ENCODE data around the gene RAB3A. TPM values are rescaled to one million over a fixed set of nuclear protein-coding genes. Genes with fewer than 3 reads are reported as not detected.

The RAB3A gene
- total and polyA plus RNA-seq, 5 experiments from 2014 or later = 1.3 to 3.8 (median 2.3) TPM

- POLR2A ChIA-PET = interaction anchor here (0.6 to 3.1 kb wide), 15 partner anchors 9 to 152 kb away, joined by 3 to 39 read pairs (median 6); partner anchors contain the start of genes ARRDC2, IL12RB1, JUND and MAST3
- H3K27me3 Mint-ChIP-seq = no peaks in the 10 kb centered on the region
- DNase-seq (peak; percentile 98 to 100 (median 100)), ATAC-seq (peak; percentile 86 to 88)
- H3K36me3 Mint-ChIP-seq = peaks cover 0 to 15% (median 0%) of the 10 kb centered on the region in 3 donors
- H3K9me3 Mint-ChIP-seq = no peaks in the 10 kb centered on the region
- peak within 1 kb of the TSS; percentile 93 to 99 (median 96) for H3K27ac Mint-ChIP-seq
- H3K4me1 Mint-ChIP-seq = peaks cover 15 to 31% (median 26%) of the 10 kb centered on the region in 4 donors
- H3K4me3 Mint-ChIP-seq = peak within 1 kb of the TSS; percentile 83 to 97 (median 93)
These were observed 50.9 kb downstream of the RAB3A start, which contains the start of gene PIK3R2 for GRCh38 chr19:18152817-18153555. TSS of gene PIK3R2 (plus strand) at chr19:18153163. CDS start at chr19:18155880, 2,717 bp downstream.

GRCh38 chr19:18152442-18152816 lies 51.4 kb downstream of the RAB3A start:
- Mint-ChIP-seq H3K9me3 (no peaks in the 10 kb centered on the region), H3K4me3 (peak overlapping the region; percentile 83 to 97 (median 93)), H3K27ac (peak overlapping the region; percentile 93 to 99 (median 96)), H3K4me1 (peaks cover 15 to 31% (median 26%) of the 10 kb centered on the region in 4 donors), H3K36me3 (peaks cover 0 to 20% (median 0%) of the 10 kb centered on the region in 3 donors), H3K27me3 (no peaks in the 10 kb centered on the region)
- POLR2A ChIA-PET = interaction anchor here (0.6 to 3.1 kb wide), 18 partner anchors 9 to 152 kb away, joined by 3 to 39 read pairs (median 5); partner anchors contain the start of genes ARRDC2, IL12RB1, JUND and MAST3
- ATAC-seq (peak; percentile 70 to 72), DNase-seq (peak; percentile 95 to 100 (median 97))

- peaks cover 18 to 32% (median 20%) of the 10 kb centered on the region in 4 donors for H3K4me1 Mint-ChIP-seq
- DNase-seq = peak in 1 of 10 donors; percentile 62
- no peaks in the 10 kb centered on the region for H3K27me3 Mint-ChIP-seq
- peak overlapping the region in 9 of 10 donors; percentile 93 to 99 (median 96) for H3K27ac Mint-ChIP-seq
- ATAC-seq = no peak
- H3K36me3 Mint-ChIP-seq = peaks cover 0 to 30% (median 1%) of the 10 kb centered on the region in 3 donors
- peak overlapping the region; percentile 83 to 97 (median 93) for H3K4me3 Mint-ChIP-seq
- POLR2A ChIA-PET = interaction anchor here (0.6 to 3.1 kb wide), 16 partner anchors 9 to 154 kb away, joined by 3 to 39 read pairs (median 5); partner anchors contain the start of genes IL12RB1, JUND and RAB3A
- H3K9me3 Mint-ChIP-seq = no peaks in the 10 kb centered on the region
These were observed 52.8 kb downstream of the RAB3A start for GRCh38 chr19:18150776-18151624.

DNA sequence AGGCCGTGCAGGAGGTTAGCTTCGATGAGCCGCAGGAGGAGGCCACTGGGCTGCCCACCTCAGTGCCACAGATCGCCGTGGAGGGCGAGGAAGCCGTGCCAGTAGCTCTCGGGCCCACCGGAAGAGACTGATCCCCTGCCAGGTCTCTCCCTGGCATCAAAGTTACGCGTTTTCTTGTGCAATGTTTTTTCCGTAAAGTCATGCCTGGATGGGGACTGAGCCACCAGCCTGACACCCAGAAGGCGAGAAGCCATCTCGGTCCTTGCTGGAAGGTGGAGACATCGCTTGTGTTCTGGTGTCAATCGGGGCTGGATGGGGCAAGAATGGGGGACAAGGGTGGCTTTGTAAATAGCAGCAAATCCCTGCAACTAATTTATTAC lies 54.3 kb downstream of the RAB3A start:
- H3K9me3 Mint-ChIP-seq = no peaks in the 10 kb centered on the region
- H3K36me3 Mint-ChIP-seq = peaks cover 0 to 44% (median 5%) of the 10 kb centered on the region in 3 donors
- H3K4me1 Mint-ChIP-seq = peaks cover 16 to 31% (median 17%) of the 10 kb centered on the region in 4 donors
- POLR2A ChIA-PET = interaction anchor here (0.7 to 1.3 kb wide), 3 partner anchors 21 to 107 kb away, joined by 3 to 5 read pairs (median 4); no protein-coding TSS in a partner anchor
- DNase-seq (no peak), ATAC-seq (no peak)
- H3K27ac Mint-ChIP-seq = peak overlapping the region in 2 of 10 donors; percentile 35 to 40
- H3K4me3 Mint-ChIP-seq = peak overlapping the region in 2 of 10 donors; percentile 48 to 66
- H3K27me3 Mint-ChIP-seq = no peaks in the 10 kb centered on the region

DNA sequence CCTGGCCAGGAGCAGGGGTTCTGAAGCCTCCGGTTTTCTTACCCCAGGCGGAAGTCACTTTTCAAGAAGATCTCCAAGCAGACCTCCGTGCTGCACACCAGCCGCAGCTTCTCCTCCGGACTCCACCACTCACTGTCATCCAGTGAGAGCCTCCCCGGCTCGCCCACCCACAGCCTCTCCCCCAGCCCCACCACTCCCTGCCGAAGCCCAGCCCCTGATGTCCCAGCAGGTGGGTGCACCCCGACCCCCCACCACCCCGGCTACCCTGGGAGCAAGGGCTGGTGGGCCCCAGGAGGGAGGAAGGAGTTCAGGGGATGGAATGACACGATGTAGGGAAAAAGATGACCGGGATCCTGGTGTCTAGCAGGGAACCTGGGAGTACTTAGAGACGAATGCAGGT lies 56.4 kb downstream of the RAB3A start:
- POLR2A ChIA-PET = no interaction called here
- Mint-ChIP-seq H3K9me3 (no peaks in the 10 kb centered on the region), H3K4me3 (no peak overlapping the region), H3K4me1 (peaks cover 5 to 21% (median 7%) of the 10 kb centered on the region in 4 donors), H3K27me3 (no peaks in the 10 kb centered on the region), H3K36me3 (peaks cover 0 to 62% (median 5%) of the 10 kb centered on the region in 3 donors), H3K27ac (peak overlapping the region in 3 of 10 donors; percentile 55 to 68 (median 60))
- DNase-seq (no peak), ATAC-seq (no peak)

Other genes starting within 250 kb of the RAB3A start
- not detected for gene KCNN1, start 236.9 kb downstream of the RAB3A start, total RNA-seq
- gene KCNN1, start 236.9 kb downstream of the RAB3A start, polyA plus RNA-seq = not detected
- gene ARRDC2, start 195.9 kb downstream of the RAB3A start, total RNA-seq = 100 to 1,000 TPM; 164 to 177 TPM
- 10 to 100 TPM; 29.5 to 56.4 (median 36.1) TPM for gene ARRDC2, start 195.9 kb downstream of the RAB3A start, polyA plus RNA-seq
- gene IL12RB1, start 117.1 kb downstream of the RAB3A start, total RNA-seq = 10 to 100 TPM; 18.5 TPM
- 10 to 100 TPM; 17.5 to 32.9 (median 24.2) TPM for gene IL12RB1, start 117.1 kb downstream of the RAB3A start, polyA plus RNA-seq
- gene MAST3, start 106.3 kb downstream of the RAB3A start, total RNA-seq = 10 to 100 TPM; 44.7 to 44.8 TPM
- 10 to 100 TPM in 2 of 3 donors, 1 to 10 TPM in 1; 9.4 to 15.7 (median 11.5) TPM for gene MAST3, start 106.3 kb downstream of the RAB3A start, polyA plus RNA-seq
- gene PIK3R2, start 50.9 kb downstream of the RAB3A start, total RNA-seq = 10 to 100 TPM; 20.9 to 21.5 TPM
- 10 to 100 TPM in 1 of 3 donors, 1 to 10 TPM in 2; 1.5 to 11.7 (median 3.6) TPM for gene PIK3R2, start 50.9 kb downstream of the RAB3A start, polyA plus RNA-seq
- 10 to 100 TPM; 13.7 to 15.3 TPM for gene IFI30, start 30.2 kb downstream of the RAB3A start, total RNA-seq
- gene IFI30, start 30.2 kb downstream of the RAB3A start, polyA plus RNA-seq = 1 to 10 TPM; 3.3 to 7.1 (median 5.4) TPM
- 1 to 10 TPM; 5.8 to 7.0 TPM for gene MPV17L2, start 10.8 kb downstream of the RAB3A start, total RNA-seq
- 10 to 100 TPM in 1 of 3 donors, 1 to 10 TPM in 2; 5.1 to 12.2 (median 9.4) TPM for gene MPV17L2, start 10.8 kb downstream of the RAB3A start, polyA plus RNA-seq
- not detected for gene PDE4C, start 22.4 kb upstream of the RAB3A start, total RNA-seq
- not detected for gene PDE4C, start 22.4 kb upstream of the RAB3A start, polyA plus RNA-seq
- gene IQCN, start 70.4 kb upstream of the RAB3A start, total RNA-seq = 1 to 10 TPM; 7.4 to 8.4 TPM
- gene IQCN, start 70.4 kb upstream of the RAB3A start, polyA plus RNA-seq = under 1 TPM in 2 of 3 donors, not detected in 1; 0.06 to 0.15 TPM
- gene JUND, start 77.6 kb upstream of the RAB3A start, total RNA-seq = 100 to 1,000 TPM; 181 to 189 TPM
- gene JUND, start 77.6 kb upstream of the RAB3A start, polyA plus RNA-seq = 100 to 1,000 TPM in 1 of 3 donors, 10 to 100 TPM in 2; 43.3 to 169 (median 69.1) TPM
- gene LSM4, start 119.0 kb upstream of the RAB3A start, total RNA-seq = 10 to 100 TPM; 82.1 to 84.0 TPM
- gene LSM4, start 119.0 kb upstream of the RAB3A start, polyA plus RNA-seq = 100 to 1,000 TPM; 162 to 198 (median 181) TPM
- 10 to 100 TPM; 55.9 to 61.0 TPM for gene PGPEP1, start 136.6 kb upstream of the RAB3A start, total RNA-seq
- 10 to 100 TPM in 1 of 3 donors, 1 to 10 TPM in 2; 9.3 to 11.9 (median 9.7) TPM for gene PGPEP1, start 136.6 kb upstream of the RAB3A start, polyA plus RNA-seq
- gene GDF15, start 182.1 kb upstream of the RAB3A start, total RNA-seq = not detected
- not detected for gene GDF15, start 182.1 kb upstream of the RAB3A start, polyA plus RNA-seq
- gene LRRC25, start 193.6 kb upstream of the RAB3A start, total RNA-seq = under 1 TPM; 0.16 to 0.39 TPM
- gene LRRC25, start 193.6 kb upstream of the RAB3A start, polyA plus RNA-seq = under 1 TPM in 2 of 3 donors, not detected in 1; 0.13 to 0.26 TPM
- 10 to 100 TPM; 41.3 to 45.4 TPM for gene SSBP4, start 215.4 kb upstream of the RAB3A start, total RNA-seq
- 10 to 100 TPM; 48.1 to 78.8 (median 61.1) TPM for gene SSBP4, start 215.4 kb upstream of the RAB3A start, polyA plus RNA-seq
- 10 to 100 TPM; 62.5 to 63.7 TPM for gene ISYNA1, start 234.1 kb upstream of the RAB3A start, total RNA-seq
- 10 to 100 TPM; 28.3 to 53.2 (median 40.4) TPM for gene ISYNA1, start 234.1 kb upstream of the RAB3A start, polyA plus RNA-seq